Thyroid gland (tissue), 4 donors: Measurements from ENCODE around the gene CLEC4G. TPM values are rescaled to one million over a fixed set of nuclear protein-coding genes. Genes with fewer than 3 reads are reported as not detected.

Source experiments
- DNase-seq, 2 donors: peaks; one replicate each; pipeline ENCODE4 v3.0.0-alpha.2; 2019
- H3K27ac ChIP-seq, 3 donors: fragments of 200-600 bp; sonication (generic); 1 replicate in 2 of 3; 2 replicates in 1 of 3; pipeline ENCODE4 v1.5.1; 2016 to 2019; ENCODE audit warnings: mild to moderate bottlenecking in 1 of 3, moderate library complexity in 1 of 3
- H3K27me3 ChIP-seq: fragments of 200-600 bp; sonication (generic); one replicate; pipeline ENCODE4 v1.5.1; 2019
- H3K36me3 ChIP-seq, 2 donors: fragments of 200-600 bp; sonication (generic); one replicate each; pipeline ENCODE4 v1.5.1; 2016 to 2019
- H3K4me1 ChIP-seq, 2 donors: fragments of 200-600 bp; sonication (generic); one replicate each; pipeline ENCODE4 v1.5.1; 2017 to 2019
- H3K4me3 ChIP-seq, 3 donors: fragments of 200-600 bp; sonication (generic); replicated peaks in 1 of 3; 1 replicate in 2 of 3; 2 replicates in 1 of 3; pipeline ENCODE4 v1.5.1; 2016; ENCODE audit warnings: mild to moderate bottlenecking in 1 of 3
- H3K9me3 ChIP-seq: fragments of 200-600 bp; sonication (generic); one replicate; pipeline ENCODE4 v1.5.1; 2017
- POLR2A ChIP-seq, 2 donors: fragments of 450-650 bp; IDR thresholded peaks; one replicate each; pipeline ENCODE4 v1.6.1; 2017; ENCODE audit warnings: antibody characterized with exemption in 2 of 2, mild to moderate bottlenecking in 2 of 2, moderate library complexity in 1 of 2
- WGBS, 2 donors: methylation state at CpG; one replicate each; pipeline ENCODE4 v1.1.5; 2017; 5-methylcytosine and 5-hydroxymethylcytosine counted together
- intact Hi-C: fragments of 100-400 bp; cut with DNase I; formaldehyde crosslinking; loops from one replicate; pipeline ENCODE4 v1.15.1; 2023
- total RNA-seq, 4 donors: library from RNA; depleted of rRNA; stranded (reverse); fragments of >200 nt; gene quantifications; one replicate each; pipeline ENCODE4 v1.2.3, GENCODE V29; 2016
- TF ChIP-seq, protein P1 (sequence below), 6 experiments: fragments of 200-600 bp in 3 of 6; fragments of 450-650 bp in 3 of 6; sonication (generic) in 3 of 6; IDR thresholded peaks; one replicate each; pipeline ENCODE4 v1.5.1; 2016 to 2019; ENCODE audit warnings: antibody characterized with exemption in 6 of 6, mild to moderate bottlenecking in 2 of 6, inconsistent platforms in 1 of 6, moderate library complexity in 1 of 6

Gene CLEC4G
- total RNA-seq, 4 donors from 2014 or later: 0.22 to 2.0 (median 0.81) TPM

DNA sequence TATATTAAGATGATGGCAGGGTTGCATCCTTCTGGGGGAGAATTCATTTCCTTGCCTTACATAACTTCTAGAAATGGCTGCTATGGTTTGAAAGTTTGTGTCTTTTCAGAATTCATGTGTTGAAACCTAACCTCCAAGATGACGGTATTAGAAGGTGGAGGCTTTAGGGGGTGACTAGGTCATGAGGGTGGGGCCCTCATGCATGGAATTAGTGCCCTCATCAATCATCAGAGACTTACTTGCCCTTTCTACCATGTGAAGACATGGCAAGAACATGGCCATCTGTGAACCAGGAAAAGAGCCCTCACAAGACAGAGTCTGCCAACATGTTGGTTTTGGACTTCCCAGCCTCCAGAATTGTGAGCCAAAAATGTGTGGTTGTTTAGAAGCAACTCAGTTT is 15.1 kb downstream of the CLEC4G start:
- 85 to 93% methylated on average over 1 of the region's 1 CpG for WGBS, 2 donors

DNA sequence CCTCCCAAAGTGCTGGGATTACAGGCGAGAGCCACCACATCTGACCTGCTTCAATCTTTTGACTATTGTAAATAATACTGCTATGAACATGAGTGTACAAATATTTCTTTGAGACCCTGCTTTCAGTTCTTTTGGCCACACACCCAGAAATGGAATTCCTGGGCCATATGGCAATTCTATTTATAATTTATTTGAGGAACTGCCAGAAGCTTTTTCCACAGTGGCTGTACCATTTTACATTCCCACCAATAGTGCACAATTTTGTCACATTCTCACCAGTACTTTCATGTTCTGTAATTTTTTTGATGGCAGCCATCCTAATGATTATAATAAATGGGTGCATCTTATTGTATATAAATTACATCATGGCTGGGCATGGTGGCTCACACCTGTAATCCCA is 16.2 kb downstream of the CLEC4G start:
- H3K27me3 ChIP-seq: no peaks in the 10 kb centered on the region
- intact Hi-C loops: no loop called here
- no peak for DNase-seq
- no peak for TF ChIP-seq POLR2A (IDR thresholded peaks at IDR 0.05)
- TF ChIP-seq, protein P1, sequence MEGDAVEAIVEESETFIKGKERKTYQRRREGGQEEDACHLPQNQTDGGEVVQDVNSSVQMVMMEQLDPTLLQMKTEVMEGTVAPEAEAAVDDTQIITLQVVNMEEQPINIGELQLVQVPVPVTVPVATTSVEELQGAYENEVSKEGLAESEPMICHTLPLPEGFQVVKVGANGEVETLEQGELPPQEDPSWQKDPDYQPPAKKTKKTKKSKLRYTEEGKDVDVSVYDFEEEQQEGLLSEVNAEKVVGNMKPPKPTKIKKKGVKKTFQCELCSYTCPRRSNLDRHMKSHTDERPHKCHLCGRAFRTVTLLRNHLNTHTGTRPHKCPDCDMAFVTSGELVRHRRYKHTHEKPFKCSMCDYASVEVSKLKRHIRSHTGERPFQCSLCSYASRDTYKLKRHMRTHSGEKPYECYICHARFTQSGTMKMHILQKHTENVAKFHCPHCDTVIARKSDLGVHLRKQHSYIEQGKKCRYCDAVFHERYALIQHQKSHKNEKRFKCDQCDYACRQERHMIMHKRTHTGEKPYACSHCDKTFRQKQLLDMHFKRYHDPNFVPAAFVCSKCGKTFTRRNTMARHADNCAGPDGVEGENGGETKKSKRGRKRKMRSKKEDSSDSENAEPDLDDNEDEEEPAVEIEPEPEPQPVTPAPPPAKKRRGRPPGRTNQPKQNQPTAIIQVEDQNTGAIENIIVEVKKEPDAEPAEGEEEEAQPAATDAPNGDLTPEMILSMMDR (IDR thresholded peaks at IDR 0.05): no peak
- H3K27ac ChIP-seq: no peak overlapping the region
- 71 to 87% methylated on average over 1 of the region's 1 CpG for WGBS, 2 donors
- H3K36me3 ChIP-seq: no peaks in the 10 kb centered on the region
- no peaks in the 10 kb centered on the region for H3K9me3 ChIP-seq
- no peaks in the 10 kb centered on the region for H3K4me1 ChIP-seq
- no peak overlapping the region for H3K4me3 ChIP-seq

More for the DNA sequence above, 15.1 kb downstream of the CLEC4G start:
- DNase-seq: no peak
- Histone ChIP-seq H3K27ac (no peak overlapping the region), H3K4me1 (no peaks in the 10 kb centered on the region), H3K27me3 (no peaks in the 10 kb centered on the region), H3K4me3 (no peak overlapping the region), H3K36me3 (no peaks in the 10 kb centered on the region), H3K9me3 (no peaks in the 10 kb centered on the region)
- intact Hi-C loops: no loop called here
- no peak for TF ChIP-seq POLR2A (IDR thresholded peaks at IDR 0.05)
- TF ChIP-seq, protein P1 (IDR thresholded peaks at IDR 0.05): no peak

DNA sequence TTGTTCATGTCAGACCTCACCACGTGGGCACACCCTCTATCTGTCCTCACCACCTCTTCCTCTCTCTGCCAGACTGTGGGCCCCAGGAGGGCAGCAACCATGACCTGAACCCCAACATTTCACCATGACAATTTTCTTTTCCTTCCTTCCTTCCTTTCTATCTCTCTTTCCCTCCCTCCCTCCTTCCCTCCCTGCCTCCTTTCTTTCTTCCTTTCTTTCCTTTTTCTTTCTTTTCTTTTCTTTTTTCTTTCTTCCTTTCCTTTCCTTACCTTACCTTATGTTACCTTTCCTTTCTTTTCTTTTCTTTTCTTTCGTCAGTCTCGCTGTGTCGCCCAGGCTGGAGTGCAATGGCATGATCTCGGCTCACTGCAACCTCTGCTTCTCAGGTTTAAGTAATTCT is 21.3 kb downstream of the CLEC4G start:
- WGBS, 2 donors: 79 to 80% methylated on average over 5 of the region's 5 CpGs
- no peaks in the 10 kb centered on the region for H3K4me1 ChIP-seq
- H3K27me3 ChIP-seq: no peaks in the 10 kb centered on the region
- H3K4me3 ChIP-seq: no peak overlapping the region
- no peaks in the 10 kb centered on the region for H3K36me3 ChIP-seq
- no peak for DNase-seq
- no peak overlapping the region for H3K27ac ChIP-seq
- no peak for TF ChIP-seq POLR2A (IDR thresholded peaks at IDR 0.05)
- TF ChIP-seq, protein P1 (IDR thresholded peaks at IDR 0.05): no peak
- H3K9me3 ChIP-seq: no peaks in the 10 kb centered on the region
- intact Hi-C loops: no loop called here

DNA sequence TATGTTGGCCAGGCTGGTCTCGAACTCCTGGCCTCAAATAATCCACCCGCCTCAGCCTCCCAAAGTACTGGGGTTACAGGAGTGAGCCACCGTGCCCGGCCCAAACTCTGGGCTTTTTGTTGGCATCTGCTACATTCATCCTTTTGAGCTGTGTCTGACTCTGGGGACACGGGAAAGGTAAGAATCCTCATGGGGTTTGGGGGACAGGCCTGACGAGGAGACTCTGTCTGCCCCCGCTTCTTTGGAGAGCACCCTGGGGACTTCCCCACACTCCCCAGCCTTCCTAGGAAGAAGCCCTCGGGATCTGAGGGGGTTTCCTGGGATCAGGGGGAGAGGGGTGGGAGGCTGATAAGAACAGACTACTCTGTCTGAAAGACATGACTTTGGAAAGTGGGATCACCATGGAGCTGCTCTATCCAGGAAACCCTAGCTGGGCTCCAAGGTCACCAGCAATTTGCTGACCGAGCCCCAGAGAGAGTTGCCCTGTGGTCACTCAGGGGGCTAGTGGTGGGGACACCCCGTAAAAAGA is 21.9 kb downstream of the CLEC4G start:
- H3K4me3 ChIP-seq: no peak overlapping the region
- intact Hi-C loops: no loop called here
- H3K36me3 ChIP-seq: no peaks in the 10 kb centered on the region
- no peak for DNase-seq
- 79 to 85% methylated on average over 8 to 10 of the region's 10 CpGs for WGBS, 2 donors
- no peaks in the 10 kb centered on the region for H3K9me3 ChIP-seq
- H3K27me3 ChIP-seq: no peaks in the 10 kb centered on the region
- TF ChIP-seq POLR2A (IDR thresholded peaks at IDR 0.05): no peak
- TF ChIP-seq, protein P1 (IDR thresholded peaks at IDR 0.05): no peak
- no peaks in the 10 kb centered on the region for H3K4me1 ChIP-seq
- H3K27ac ChIP-seq: no peak overlapping the region

- intact Hi-C loops: no loop called here
- Histone ChIP-seq H3K4me3 (no peak overlapping the region), H3K9me3 (no peaks in the 10 kb centered on the region), H3K27me3 (no peaks in the 10 kb centered on the region), H3K36me3 (no peaks in the 10 kb centered on the region), H3K4me1 (no peaks in the 10 kb centered on the region), H3K27ac (no peak overlapping the region)
- WGBS, 2 donors: 62% methylated on average over 7 to 8 of the region's 8 CpGs
- no peak for DNase-seq
- TF ChIP-seq, protein P1 (IDR thresholded peaks at IDR 0.05): no peak
- no peak for TF ChIP-seq POLR2A (IDR thresholded peaks at IDR 0.05)
Observed at GRCh38 chr19:7706955-7707456, 24.9 kb downstream of the CLEC4G start.
